Subcutaneous abdominal adipose tissue (tissue), 5 donors: ENCODE data around the gene RBMXL3.

Source experiments
- H3K27ac ChIP-seq: one replicate; pipeline ENCODE4 v1.7.0; 2013; ENCODE audit warnings: low read depth, mild to moderate bottlenecking, inconsistent platforms, low read length, moderate library complexity
- H3K27me3 ChIP-seq, 5 donors: one replicate each; pipeline ENCODE4 v1.7.0; 2013; ENCODE audit warnings: low read length in 5 of 5, inconsistent platforms in 1 of 5; ENCODE audit not compliant: control insufficient read depth in 5 of 5, insufficient read depth in 4 of 5
- H3K36me3 ChIP-seq, 5 donors: one replicate each; pipeline ENCODE4 v1.7.0; 2013; ENCODE audit warnings: low read length in 5 of 5; ENCODE audit not compliant: control insufficient read depth in 5 of 5, insufficient read depth in 5 of 5
- H3K4me1 ChIP-seq, 5 donors: one replicate each; pipeline ENCODE4 v1.7.0; 2013; ENCODE audit warnings: low read length in 5 of 5, mild to moderate bottlenecking in 3 of 5, moderate library complexity in 1 of 5; ENCODE audit not compliant: control insufficient read depth in 5 of 5, insufficient read depth in 5 of 5
- H3K4me3 ChIP-seq, 5 donors: one replicate each; pipeline ENCODE4 v1.7.0; 2013; ENCODE audit warnings: low read length in 5 of 5, low read depth in 1 of 5
- H3K9ac ChIP-seq, 5 donors: one replicate each; pipeline ENCODE4 v1.7.0; 2013; ENCODE audit warnings: low read length in 5 of 5, mild to moderate bottlenecking in 4 of 5, moderate library complexity in 3 of 5
- H3K9me3 ChIP-seq, 5 donors: one replicate each; pipeline ENCODE4 v1.7.0; 2013; ENCODE audit warnings: low read length in 5 of 5; ENCODE audit not compliant: control insufficient read depth in 5 of 5
- donor health status: healthy.
- donor health status: healthy.
- donor health status: healthy.
- donor health status: healthy.
- donor health status: healthy.

Gene RBMXL3

DNA sequence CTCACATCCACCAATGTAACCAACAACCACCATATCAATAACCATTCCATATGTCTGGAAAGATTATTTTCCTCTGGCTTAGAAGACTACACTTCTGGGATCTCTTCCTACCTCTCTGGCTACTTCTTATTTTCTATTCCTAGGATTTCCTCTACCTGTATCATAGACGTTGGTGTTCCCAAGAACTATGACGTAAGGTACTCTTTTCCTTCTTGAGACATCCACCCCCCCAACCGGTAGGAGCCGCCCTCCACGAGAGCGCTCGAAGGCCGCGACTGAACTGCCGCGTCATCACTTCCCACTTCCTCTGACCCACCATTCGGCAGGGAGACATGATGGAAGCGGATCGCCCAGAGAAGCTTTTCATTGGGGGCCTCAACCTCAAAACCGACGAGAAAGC, at the start of gene RBMXL3:
RBMXL3 (plus strand) TSS at position 301 of the 400 bp plus-strand sequence; CDS start at position 333, 32 bp downstream.
- no peaks in the 10 kb centered on the region for H3K27me3 ChIP-seq
- H3K27ac ChIP-seq = no peak within 1 kb of the TSS
- no peak within 1 kb of the TSS for H3K9ac ChIP-seq
- no peak within 1 kb of the TSS for H3K4me3 ChIP-seq
- peaks cover 0 to 10% (median 3%) of the 10 kb centered on the region in 5 donors for H3K9me3 ChIP-seq
- H3K36me3 ChIP-seq = no peaks in the 10 kb centered on the region
- H3K4me1 ChIP-seq = no peaks in the 10 kb centered on the region

DNA sequence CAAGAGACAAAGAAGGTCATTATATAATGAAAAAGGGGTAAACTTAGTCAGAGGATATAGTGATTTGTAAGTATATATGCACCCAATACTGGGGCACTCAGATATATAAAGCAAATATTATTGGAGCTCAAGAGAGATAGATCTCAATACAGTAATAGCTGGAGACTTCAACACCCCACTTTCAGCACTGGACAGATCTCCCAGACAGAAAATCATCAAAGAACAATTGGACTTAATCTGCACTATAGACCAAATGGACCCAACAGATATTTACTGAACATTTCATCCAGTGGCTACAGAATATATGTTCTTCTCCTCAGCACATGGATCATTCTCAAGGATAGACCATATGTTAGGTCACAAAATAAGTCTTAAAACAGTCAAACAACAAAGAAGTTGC, 47.2 kb upstream of the RBMXL3 start:
- Histone ChIP-seq H3K4me1 (no peaks in the 10 kb centered on the region), H3K36me3 (peaks cover 0 to 3% (median 0%) of the 10 kb centered on the region in 5 donors), H3K9ac (no peak overlapping the region), H3K27me3 (peaks cover 0 to 10% (median 0%) of the 10 kb centered on the region in 5 donors), H3K4me3 (no peak overlapping the region), H3K9me3 (peaks cover 0 to 5% (median 5%) of the 10 kb centered on the region in 5 donors), H3K27ac (no peak overlapping the region)

DNA sequence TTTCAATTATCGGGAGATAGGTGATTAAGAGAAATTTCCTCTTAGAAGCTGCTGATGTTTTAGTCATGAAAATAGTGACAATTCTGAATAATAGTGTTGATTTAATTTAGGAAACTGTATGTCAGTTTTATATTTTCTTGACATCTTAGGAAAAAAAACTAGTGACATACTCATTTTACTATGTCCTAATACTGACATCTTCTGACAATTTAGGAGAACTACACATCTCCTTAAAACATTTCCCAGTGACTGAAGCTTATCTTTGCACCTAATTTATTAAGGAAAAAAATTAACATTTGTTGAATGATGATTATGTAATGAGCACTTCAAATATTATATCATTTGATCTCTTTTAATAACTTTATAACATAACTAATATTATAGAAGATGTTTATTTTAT, 42.0 kb upstream of the RBMXL3 start:
- Histone ChIP-seq H3K27ac (no peak overlapping the region), H3K4me1 (no peaks in the 10 kb centered on the region), H3K4me3 (no peak overlapping the region), H3K9ac (no peak overlapping the region), H3K9me3 (no peaks in the 10 kb centered on the region), H3K36me3 (no peaks in the 10 kb centered on the region), H3K27me3 (no peaks in the 10 kb centered on the region)

DNA sequence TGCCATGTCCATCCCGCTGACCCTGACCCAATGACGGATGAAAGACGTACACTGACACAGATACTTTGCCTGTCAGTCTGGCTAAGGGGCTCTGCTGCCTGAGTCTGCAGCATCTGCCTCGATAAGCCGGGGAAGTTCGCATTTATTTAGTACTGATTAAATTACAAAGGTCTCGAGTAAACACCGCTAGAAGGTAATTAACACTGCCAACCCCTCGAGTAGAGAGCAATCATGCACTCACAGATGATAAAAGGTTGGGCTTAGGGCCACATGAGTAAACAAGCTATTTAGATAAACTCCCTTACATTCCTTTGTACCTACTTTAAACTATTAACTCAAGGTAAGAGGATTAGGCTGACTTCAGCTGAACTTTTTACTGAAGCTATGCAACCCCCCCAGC, 16.0 kb upstream of the RBMXL3 start:
- peaks cover 0 to 2% (median 0%) of the 10 kb centered on the region in 5 donors for H3K9me3 ChIP-seq
- no peaks in the 10 kb centered on the region for H3K36me3 ChIP-seq
- no peaks in the 10 kb centered on the region for H3K4me1 ChIP-seq
- no peak overlapping the region for H3K4me3 ChIP-seq
- H3K9ac ChIP-seq = no peak overlapping the region
- H3K27ac ChIP-seq = no peak overlapping the region
- peaks cover 0 to under 1% (median 0%) of the 10 kb centered on the region in 5 donors for H3K27me3 ChIP-seq

DNA sequence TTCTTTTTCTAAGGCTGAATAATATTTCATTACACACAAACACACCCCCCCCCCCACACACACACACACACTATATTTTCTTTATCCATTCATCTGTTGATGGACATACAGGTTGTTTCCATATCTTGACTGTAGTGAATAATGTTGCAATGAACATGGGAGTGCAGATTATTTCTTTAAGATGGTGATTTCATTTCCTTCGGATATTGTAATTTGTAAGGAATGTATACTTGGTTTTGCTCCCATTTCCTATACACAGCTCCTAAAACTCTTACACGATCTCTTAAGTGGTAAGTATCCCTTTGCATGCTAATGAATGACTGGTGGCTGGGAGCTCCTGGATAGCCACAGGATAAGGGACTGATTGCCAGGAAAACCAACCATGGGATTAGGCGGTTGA, 14.7 kb upstream of the RBMXL3 start:
- peaks cover 0 to 2% (median 0%) of the 10 kb centered on the region in 5 donors for H3K9me3 ChIP-seq
- H3K4me1 ChIP-seq = no peaks in the 10 kb centered on the region
- H3K27me3 ChIP-seq = peaks cover 0 to 4% (median 0%) of the 10 kb centered on the region in 5 donors
- H3K36me3 ChIP-seq = no peaks in the 10 kb centered on the region
- H3K9ac ChIP-seq = no peak overlapping the region
- H3K4me3 ChIP-seq = no peak overlapping the region
- H3K27ac ChIP-seq = no peak overlapping the region

DNA sequence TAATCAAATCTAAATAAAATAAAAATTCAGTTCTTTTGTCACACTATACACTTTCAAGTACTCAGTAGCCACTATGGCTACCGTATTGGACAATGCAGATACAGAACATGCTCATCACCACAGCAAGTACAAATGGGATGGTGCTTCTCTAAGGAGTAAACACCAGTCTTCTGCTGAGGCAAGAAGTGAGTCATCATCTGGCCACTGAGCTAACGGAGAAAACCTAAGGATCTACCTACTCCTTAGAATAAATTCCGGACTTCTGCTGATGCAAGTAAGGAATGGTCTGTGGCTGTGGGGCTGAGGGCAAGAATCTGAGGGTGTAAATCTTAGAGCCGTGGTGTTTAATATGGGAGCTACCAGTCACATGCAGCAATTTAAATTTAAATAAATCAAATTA, 11.3 kb upstream of the RBMXL3 start:
- Histone ChIP-seq H3K4me1 (no peaks in the 10 kb centered on the region), H3K4me3 (no peak overlapping the region), H3K36me3 (no peaks in the 10 kb centered on the region), H3K9ac (no peak overlapping the region), H3K9me3 (peaks cover 0 to 2% (median 0%) of the 10 kb centered on the region in 5 donors), H3K27ac (no peak overlapping the region), H3K27me3 (peaks cover 0 to 7% (median 3%) of the 10 kb centered on the region in 5 donors)

DNA sequence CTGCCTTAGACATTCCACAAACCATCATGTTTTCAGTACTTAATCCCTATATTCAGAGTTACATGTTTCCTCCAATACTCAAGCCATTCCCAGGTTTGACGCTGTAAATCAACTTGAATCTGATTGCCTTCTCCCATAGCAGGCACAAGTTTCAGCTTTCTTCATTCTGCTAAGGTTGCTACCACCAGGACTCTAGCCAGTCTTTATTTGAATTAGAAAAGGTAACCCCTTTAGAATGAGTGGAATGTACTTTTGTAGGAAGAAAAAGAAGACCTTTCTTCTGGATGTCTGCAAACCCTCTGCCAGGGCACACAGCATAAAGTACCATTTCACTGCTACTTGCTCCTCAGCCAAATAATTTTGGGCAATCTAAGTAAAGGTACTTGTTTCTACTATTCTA, 10.7 kb upstream of the RBMXL3 start:
- no peaks in the 10 kb centered on the region for H3K36me3 ChIP-seq
- H3K27me3 ChIP-seq = peaks cover 0 to 7% (median 3%) of the 10 kb centered on the region in 5 donors
- peaks cover 0 to 2% (median 0%) of the 10 kb centered on the region in 5 donors for H3K9me3 ChIP-seq
- H3K4me1 ChIP-seq = no peaks in the 10 kb centered on the region
- H3K27ac ChIP-seq = no peak overlapping the region
- H3K9ac ChIP-seq = no peak overlapping the region
- H3K4me3 ChIP-seq = no peak overlapping the region

DNA sequence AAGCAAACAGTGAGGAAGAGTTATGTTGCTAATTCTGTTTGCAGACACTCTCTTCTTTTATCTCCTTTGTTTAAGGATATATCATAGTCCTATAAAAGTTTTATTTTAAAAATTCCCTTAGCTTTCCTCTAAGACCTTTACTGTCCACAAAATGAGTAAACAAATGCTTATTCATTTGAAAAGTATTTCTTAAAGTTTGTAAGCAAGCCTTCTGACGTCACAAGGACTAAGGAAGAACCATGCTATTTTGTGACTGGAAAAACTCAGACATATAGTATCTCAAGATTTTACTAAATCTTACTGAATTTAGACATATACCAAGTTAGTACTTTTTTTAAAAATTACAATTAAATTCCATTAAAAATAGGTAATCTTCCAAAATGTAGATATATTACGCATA, 5.2 kb upstream of the RBMXL3 start:
- no peaks in the 10 kb centered on the region for H3K36me3 ChIP-seq
- H3K9me3 ChIP-seq = no peaks in the 10 kb centered on the region
- no peak overlapping the region for H3K27ac ChIP-seq
- no peak overlapping the region for H3K9ac ChIP-seq
- H3K27me3 ChIP-seq = peaks cover 0 to 5% (median 0%) of the 10 kb centered on the region in 5 donors
- no peaks in the 10 kb centered on the region for H3K4me1 ChIP-seq
- no peak overlapping the region for H3K4me3 ChIP-seq

DNA sequence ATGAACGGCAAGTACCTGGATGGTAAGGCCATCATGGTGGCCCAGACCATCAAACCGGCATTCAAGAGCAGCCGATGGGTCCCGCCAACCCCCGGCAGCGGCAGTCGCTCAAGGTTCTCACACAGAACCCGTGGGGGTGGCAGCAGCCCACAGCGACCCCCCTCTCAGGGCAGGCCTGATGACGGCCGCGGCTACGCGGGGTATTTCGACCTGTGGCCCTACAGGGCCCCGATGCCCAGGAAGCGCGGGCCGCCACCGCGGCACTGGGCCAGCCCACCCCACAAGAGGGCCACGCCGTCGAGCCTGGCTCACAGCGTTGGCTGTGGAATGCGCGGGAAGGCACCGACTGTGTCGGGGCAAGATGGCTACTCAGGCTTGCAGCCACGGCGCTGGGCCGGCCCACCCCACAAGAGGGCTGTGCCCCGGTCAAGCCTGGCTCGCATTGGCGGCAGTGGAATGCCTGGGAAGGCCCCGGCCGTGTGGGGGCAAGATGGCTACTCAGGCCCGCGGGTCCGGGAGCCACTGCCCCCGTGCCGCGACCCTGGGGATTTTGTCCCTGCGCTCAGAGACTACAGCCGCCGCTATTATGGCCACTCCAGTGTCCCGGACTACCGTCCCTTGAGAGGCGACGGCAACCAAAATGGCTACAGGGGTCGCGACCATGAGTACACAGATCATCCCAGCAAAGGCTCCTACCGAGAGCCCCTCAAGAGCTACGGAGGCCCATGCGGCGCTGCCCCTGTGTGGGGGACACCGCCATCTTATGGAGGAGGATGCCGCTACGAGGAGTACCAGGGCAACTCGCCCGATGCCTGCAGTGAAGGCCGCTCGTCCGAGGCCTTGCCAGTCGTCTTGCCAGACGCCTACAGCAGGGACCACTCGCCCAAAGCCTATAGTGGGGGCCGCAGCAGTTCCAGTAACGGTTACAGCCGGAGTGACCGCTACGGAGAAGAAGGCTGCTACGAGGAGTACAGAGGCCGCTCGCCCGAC, 731 bp downstream of the RBMXL3 start:
- peaks cover 0 to 10% (median 3%) of the 10 kb centered on the region in 5 donors for H3K9me3 ChIP-seq
- no peak overlapping the region for H3K27ac ChIP-seq
- H3K36me3 ChIP-seq = no peaks in the 10 kb centered on the region
- no peaks in the 10 kb centered on the region for H3K4me1 ChIP-seq
- H3K4me3 ChIP-seq = no peak overlapping the region
- no peak overlapping the region for H3K9ac ChIP-seq
- no peaks in the 10 kb centered on the region for H3K27me3 ChIP-seq
